ENCODE results near the gene PCK2.

Gene PCK2

DNA sequence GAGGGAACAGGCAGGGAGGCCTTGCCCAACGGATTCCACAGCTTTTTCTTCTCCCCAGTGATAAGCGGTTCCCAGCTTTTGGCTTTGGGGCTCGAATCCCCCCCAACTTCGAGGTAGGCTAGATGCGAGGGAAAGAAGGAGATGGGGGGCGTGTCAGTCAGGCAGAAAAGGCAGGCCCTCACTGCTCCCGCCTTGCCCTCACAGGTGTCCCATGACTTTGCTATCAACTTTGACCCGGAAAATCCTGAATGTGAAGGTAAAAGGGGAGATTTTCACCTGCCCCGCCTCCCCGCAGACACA is 17.9 kb upstream of the PCK2 start:
- ChIA-PET CTCF (interaction anchor here (1.0 to 1.5 kb wide), 2 partner anchors 17 to 33 kb away, joined by 4 read pairs; partner anchors contain the start of gene PCK2), POLR2A (ENCODE audit: low non-redundant PET) (interaction anchor here (0.5 kb wide), 1 partner anchor 19 kb away, joined by 5 read pairs; no protein-coding TSS in a partner anchor)
- no peak for TF ChIP-seq CTCF (conservative IDR thresholded peaks at IDR 0.05; ENCODE audit: low read depth)
- no peak for DNase-seq (ENCODE audit: low spot score)
- H3K27ac ChIP-seq: no peak overlapping the region

- DNase-seq (ENCODE audit: low spot score): no peak
- no peak for TF ChIP-seq CTCF (conservative IDR thresholded peaks at IDR 0.05; ENCODE audit: low read depth)
- CTCF ChIA-PET: interaction anchor here (1.5 kb wide), 1 partner anchor 32 kb away, joined by 4 read pairs; no protein-coding TSS in a partner anchor
- POLR2A ChIA-PET (ENCODE audit: low non-redundant PET): no interaction called here
- no peak overlapping the region for H3K27ac ChIP-seq
Measured at GRCh38 chr14:24077086-24077485, 17.0 kb upstream of the PCK2 start.

GRCh38 chr14:24078146-24078545 is 16.0 kb upstream of the PCK2 start:
- no peak for TF ChIP-seq CTCF (conservative IDR thresholded peaks at IDR 0.05; ENCODE audit: low read depth)
- CTCF ChIA-PET: interaction anchor here (1.2 to 1.4 kb wide), 2 partner anchors 12 to 20 kb away, joined by 3 read pairs; no protein-coding TSS in a partner anchor
- H3K27ac ChIP-seq: no peak overlapping the region
- POLR2A ChIA-PET (ENCODE audit: low non-redundant PET): no interaction called here
- DNase-seq (ENCODE audit: low spot score): no peak

GRCh38 chr14:24079491-24080141 is 14.5 kb upstream of the PCK2 start:
- POLR2A ChIA-PET (ENCODE audit: low non-redundant PET): interaction anchor here (1.3 kb wide), 1 partner anchor 35 kb away, joined by 4 read pairs; the partner anchor contains the start of genes DCAF11 and NRL
- no peak for TF ChIP-seq CTCF (conservative IDR thresholded peaks at IDR 0.05; ENCODE audit: low read depth)
- CTCF ChIA-PET: interaction anchor here (0.9 to 1.4 kb wide), 2 partner anchors 11 to 21 kb away, joined by 3 to 5 read pairs; no protein-coding TSS in a partner anchor
- no peak for DNase-seq (ENCODE audit: low spot score)
- H3K27ac ChIP-seq: no peak overlapping the region

GRCh38 chr14:24080142-24080530 is 14.0 kb upstream of the PCK2 start:
- ChIA-PET POLR2A (ENCODE audit: low non-redundant PET) (interaction anchor here (1.3 kb wide), 1 partner anchor 34 kb away, joined by 4 read pairs; the partner anchor contains the start of genes DCAF11 and NRL), CTCF (interaction anchor here (0.7 to 1.6 kb wide), 3 partner anchors 11 to 29 kb away, joined by 3 to 7 read pairs (median 5); no protein-coding TSS in a partner anchor)
- DNase-seq (ENCODE audit: low spot score): no peak
- H3K27ac ChIP-seq: peak overlapping the region; percentile 72; the same call in 1 of the 2 replicates
- no peak for TF ChIP-seq CTCF (conservative IDR thresholded peaks at IDR 0.05; ENCODE audit: low read depth)

DNA sequence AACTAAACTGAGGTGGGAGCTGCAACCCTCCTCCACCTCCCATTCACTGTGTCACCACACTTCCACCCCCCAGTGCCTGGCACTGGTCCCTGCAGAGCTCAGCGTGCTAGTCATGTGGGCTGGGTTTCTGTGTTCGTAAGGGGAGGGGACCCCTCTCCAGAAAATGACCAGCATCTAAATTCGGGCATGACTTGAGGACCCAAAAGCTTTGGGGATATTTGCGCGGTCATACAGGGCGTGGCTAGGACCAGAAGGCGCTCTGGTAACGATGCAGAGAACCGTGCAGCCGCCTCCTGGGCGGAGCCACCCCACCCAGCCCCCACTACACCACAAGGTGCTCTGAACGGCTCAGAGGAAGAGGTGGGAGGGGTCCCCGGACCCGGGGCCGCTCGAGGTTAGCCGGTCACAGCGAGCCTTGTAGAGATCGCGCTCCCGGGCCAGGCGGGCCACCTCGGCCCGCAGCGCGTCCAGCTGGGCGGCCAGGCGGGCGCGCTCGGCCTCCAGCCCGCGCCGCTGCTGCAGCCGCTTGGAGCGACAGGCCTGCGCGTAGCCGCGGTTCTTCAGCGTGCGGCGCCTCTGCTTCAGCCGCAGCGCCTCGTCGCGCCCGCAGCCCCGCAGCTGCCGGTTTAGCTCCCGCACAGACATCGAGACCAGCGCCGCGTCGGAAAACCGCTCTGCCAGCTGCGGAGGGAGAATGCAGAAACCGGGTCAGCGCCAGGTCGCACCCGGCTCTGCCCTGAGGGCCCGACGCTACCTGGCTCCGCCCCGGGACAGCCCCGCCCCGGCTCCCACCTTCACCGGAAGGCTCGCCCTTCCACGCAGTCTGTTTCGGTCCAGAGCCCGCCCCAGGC is 13.0 kb upstream of the PCK2 start:
- ChIA-PET POLR2A (ENCODE audit: low non-redundant PET) (interaction anchor here (0.5 to 1.3 kb wide), 3 partner anchors 32 to 93 kb away, joined by 3 to 4 read pairs (median 3); partner anchors contain the start of genes DCAF11 and NRL), CTCF (interaction anchor here (0.7 to 1.6 kb wide), 2 partner anchors 10 to 28 kb away, joined by 3 to 7 read pairs; no protein-coding TSS in a partner anchor)
- no peak for TF ChIP-seq CTCF (conservative IDR thresholded peaks at IDR 0.05; ENCODE audit: low read depth)
- peak; percentile 57 for DNase-seq (ENCODE audit: low spot score)
- peak overlapping the region; percentile 72 for H3K27ac ChIP-seq
